GM18519 (cell line): ENCODE measurements around the gene ZNF578.
A peak's percentile ranks its signal among the peaks of the same experiment; 100 is the strongest.
"Not testable (repeated sequence)": the region's sequence is repeated elsewhere in the genome, so short reads cannot be mapped to it uniquely, and the experiment has no call there.

Experiments
- ATAC-seq: cut with Tn5 transposase; IDR thresholded peaks from one replicate; pipeline ENCODE4 v1.9.1; 2021; ENCODE audit warnings: mild to moderate bottlenecking, moderate library complexity; ENCODE audit not compliant: unreplicated experiment, low FRiP score

ZNF578 gene

GRCh38 chr19:52500991-52501390 lies 47.6 kb downstream of the ZNF578 start:
- ATAC-seq, result not testable (repeated sequence)

- no peak for ATAC-seq
These were observed 53.9 kb downstream of the ZNF578 start for GRCh38 chr19:52507266-52507665.

- no peak for ATAC-seq
These were observed 62.8 kb downstream of the ZNF578 start for GRCh38 chr19:52516191-52516590.

GRCh38 chr19:52518646-52519045 lies 65.3 kb downstream of the ZNF578 start:
- ATAC-seq, result no peak

- ATAC-seq, result not testable (repeated sequence)
These were observed 65.8 kb downstream of the ZNF578 start for GRCh38 chr19:52519175-52519574.

GRCh38 chr19:52520013-52520412 lies 66.7 kb downstream of the ZNF578 start:
- ATAC-seq, result no peak

GRCh38 chr19:52522551-52522950 lies 69.2 kb downstream of the ZNF578 start:
- ATAC-seq, result no peak

GRCh38 chr19:52524086-52524485 lies 70.7 kb downstream of the ZNF578 start:
- ATAC-seq, result no peak

- peak; percentile 72 for ATAC-seq
These were observed 74.0 kb downstream of the ZNF578 start, which contains the start of gene ZNF808 for GRCh38 chr19:52527134-52527955. Gene ZNF808, plus strand, starts transcription at chr19:52527668. Its CDS starts 15,617 bp downstream, at chr19:52543285.

- no peak for ATAC-seq
These were observed 74.6 kb downstream of the ZNF578 start for GRCh38 chr19:52527956-52528351.

GRCh38 chr19:52532480-52532879 lies 79.1 kb downstream of the ZNF578 start:
- ATAC-seq, result no peak

GRCh38 chr19:52533901-52534300 lies 80.5 kb downstream of the ZNF578 start:
- no peak for ATAC-seq

GRCh38 chr19:52535385-52535770 lies 82.0 kb downstream of the ZNF578 start:
- ATAC-seq, result not testable (repeated sequence)

GRCh38 chr19:52535771-52536447 lies 82.6 kb downstream of the ZNF578 start:
- peak; percentile 61 for ATAC-seq

GRCh38 chr19:52536448-52536800 lies 83.1 kb downstream of the ZNF578 start:
- ATAC-seq, result no peak

- ATAC-seq, result not testable (repeated sequence)
These were observed 85.5 kb downstream of the ZNF578 start for GRCh38 chr19:52538815-52539214.

- ATAC-seq, result not testable (repeated sequence)
These were observed 87.8 kb downstream of the ZNF578 start for GRCh38 chr19:52541176-52541575.

GRCh38 chr19:52541608-52542007 lies 88.3 kb downstream of the ZNF578 start:
- ATAC-seq, result no peak

- ATAC-seq, result not testable (repeated sequence)
These were observed 89.2 kb downstream of the ZNF578 start for GRCh38 chr19:52542541-52542940.

GRCh38 chr19:52542984-52543664 lies 89.8 kb downstream of the ZNF578 start:
- no peak for ATAC-seq
